ENCODE results near the gene RAB7B.

DNA sequence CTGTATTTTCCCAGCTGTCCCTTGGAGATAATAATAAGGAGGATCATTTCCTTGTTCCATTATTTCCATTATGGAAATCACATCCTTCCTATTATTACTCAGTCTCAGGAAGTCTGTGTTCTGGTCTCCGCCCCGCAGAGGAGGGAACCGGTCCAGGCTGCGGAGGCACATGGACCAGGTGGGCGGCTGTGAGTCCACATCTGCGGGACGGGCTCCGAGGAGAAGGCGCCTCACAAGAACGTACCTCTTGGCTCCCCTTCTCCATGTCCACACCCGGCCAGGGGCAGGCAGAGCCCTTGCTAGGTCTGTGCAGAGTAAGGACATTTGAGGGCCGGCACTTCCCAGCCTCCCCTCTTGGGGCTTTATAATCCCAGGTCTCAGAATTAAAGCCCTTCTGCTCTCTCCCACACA is 14.6 kb downstream of the RAB7B start:
- no peak for TF ChIP-seq POLR2A (IDR thresholded peaks at IDR 0.05; ENCODE audit: low read length)
- TF ChIP-seq GATA1 (IDR thresholded peaks at IDR 0.05; ENCODE audit: low read depth, low read length) = no peak
